H9 (cell line): ENCODE data around the gene RASA2. TPM values are rescaled to one million over a fixed set of nuclear protein-coding genes. Genes with fewer than 3 reads are reported as not detected.

Source experiments
- DNase-seq: peaks from one replicate; pipeline ENCODE4 v3.0.0-alpha.2; 2017
- H2AFZ ChIP-seq: one replicate; pipeline ENCODE4 v1.6.1; 2013; ENCODE audit warnings: mild to moderate bottlenecking, low read length, control low read depth, moderate library complexity
- H2AK5ac ChIP-seq: 2 replicates; pipeline ENCODE4 v1.6.1; 2013; ENCODE audit warnings: low read length, control low read depth, mixed read lengths; ENCODE audit not compliant: insufficient read length
- H2BK120ac ChIP-seq: one replicate; pipeline ENCODE4 v1.6.1; 2013; ENCODE audit warnings: low read depth, mild to moderate bottlenecking, low read length, control low read depth, inconsistent platforms; ENCODE audit not compliant: poor library complexity, severe bottlenecking
- H2BK12ac ChIP-seq: 2 replicates; pipeline ENCODE4 v1.6.1; 2013; ENCODE audit warnings: low read length, control low read depth, mixed read lengths, low read depth; ENCODE audit not compliant: insufficient read length
- H2BK15ac ChIP-seq: 2 replicates; pipeline ENCODE4 v1.6.1; 2013; ENCODE audit warnings: low read depth, low read length, control low read depth
- H2BK20ac ChIP-seq: one replicate; pipeline ENCODE4 v1.6.1; 2013; ENCODE audit warnings: low read depth, mild to moderate bottlenecking, low read length, control low read depth, inconsistent platforms; ENCODE audit not compliant: poor library complexity, severe bottlenecking
- H2BK5ac ChIP-seq: 2 replicates; pipeline ENCODE4 v1.6.1; 2013; ENCODE audit warnings: low read length, control low read depth, mixed read lengths; ENCODE audit not compliant: insufficient read length
- H3K14ac ChIP-seq: 2 replicates; pipeline ENCODE4 v1.6.1; 2013; ENCODE audit warnings: low read length, control low read depth; ENCODE audit not compliant: insufficient read depth
- H3K18ac ChIP-seq: 2 replicates; pipeline ENCODE4 v1.6.1; 2013; ENCODE audit warnings: low read depth, mild to moderate bottlenecking, mixed read lengths, low read length, control low read depth; ENCODE audit not compliant: insufficient read length
- H3K23ac ChIP-seq: 2 replicates; pipeline ENCODE4 v1.6.1; 2013; ENCODE audit warnings: low read length, control low read depth, mixed read lengths, low read depth; ENCODE audit not compliant: insufficient read length
- H3K23me2 ChIP-seq: 2 replicates; pipeline ENCODE4 v1.6.1; 2013; ENCODE audit warnings: low read depth, mild to moderate bottlenecking, mixed read lengths, low read length, control low read depth; ENCODE audit not compliant: insufficient read length, poor library complexity, severe bottlenecking
- H3K27ac ChIP-seq: 2 replicates; pipeline ENCODE4 v1.5.1; 2013; ENCODE audit warnings: low read length, control low read depth, mixed read lengths, low read depth; ENCODE audit not compliant: insufficient read length
- H3K27me3 ChIP-seq: 2 replicates; pipeline ENCODE4 v1.6.1; 2013; ENCODE audit warnings: low read length, control low read depth, inconsistent platforms; ENCODE audit not compliant: insufficient read depth
- H3K4ac ChIP-seq: 2 replicates; pipeline ENCODE4 v1.6.1; 2013; ENCODE audit warnings: low read depth, mild to moderate bottlenecking, control low read depth, inconsistent platforms, low read length, moderate library complexity
- H3K4me1 ChIP-seq: 2 replicates; pipeline ENCODE4 v1.6.1; 2013; ENCODE audit warnings: low read length, control low read depth, inconsistent platforms; ENCODE audit not compliant: insufficient read depth
- H3K4me2 ChIP-seq: 2 replicates; pipeline ENCODE4 v1.6.1; 2013; ENCODE audit warnings: low read length, control low read depth, mixed read lengths; ENCODE audit not compliant: insufficient read length, insufficient read depth
- H3K56ac ChIP-seq: 2 replicates; pipeline ENCODE4 v1.6.1; 2013; ENCODE audit warnings: low read depth, mild to moderate bottlenecking, mixed read lengths, low read length, control low read depth; ENCODE audit not compliant: insufficient read length
- H3K79me1 ChIP-seq: 2 replicates; pipeline ENCODE4 v1.6.1; 2013; ENCODE audit warnings: low read depth, mild to moderate bottlenecking, moderate library complexity, low read length, control low read depth, inconsistent platforms; ENCODE audit not compliant: insufficient read depth, poor library complexity, severe bottlenecking
- H3K79me2 ChIP-seq: 2 replicates; pipeline ENCODE4 v1.6.1; 2013; ENCODE audit warnings: low read length, control low read depth, inconsistent platforms; ENCODE audit not compliant: insufficient read depth
- H3K9ac ChIP-seq: 2 replicates; pipeline ENCODE4 v1.6.1; 2013; ENCODE audit warnings: low read length, control low read depth, mixed read lengths; ENCODE audit not compliant: insufficient read length; ENCODE audit errors: extremely low read depth
- H3K9me3 ChIP-seq: one replicate; pipeline ENCODE4 v1.6.1; 2013; ENCODE audit warnings: low read depth, low read length, inconsistent platforms; ENCODE audit not compliant: control insufficient read depth
- H3T11ph ChIP-seq: one replicate; pipeline ENCODE4 v1.6.1; 2013; ENCODE audit warnings: mild to moderate bottlenecking, low read length, control low read depth, inconsistent platforms
- H4K20me1 ChIP-seq: one replicate; pipeline ENCODE4 v1.6.1; 2013; ENCODE audit not compliant: control insufficient read depth, insufficient read length, insufficient read depth
- H4K5ac ChIP-seq: 2 replicates; pipeline ENCODE4 v1.6.1; 2013; ENCODE audit warnings: low read depth, mild to moderate bottlenecking, mixed read lengths, low read length, control low read depth; ENCODE audit not compliant: insufficient read length
- H4K8ac ChIP-seq: replicated peaks from 2 replicates; pipeline ENCODE4 v1.6.1; 2013; ENCODE audit warnings: low read length, control low read depth, mixed read lengths, low read depth; ENCODE audit not compliant: insufficient read length
- H4K91ac ChIP-seq: 2 replicates; pipeline ENCODE4 v1.6.1; 2013; ENCODE audit warnings: low read depth, mild to moderate bottlenecking, moderate library complexity, mixed read lengths, low read length, control low read depth; ENCODE audit not compliant: insufficient read length
- H3K27ac Mint-ChIP-seq, 3 experiments: 2 replicates in 2 of 3; 3 replicates in 1 of 3; pipeline ENCODE4 v1.8.0; 2020 to 2021; ENCODE audit warnings: mixed read lengths in 3 of 3, mild to moderate bottlenecking in 1 of 3, moderate library complexity in 1 of 3
- H3K27me3 Mint-ChIP-seq: 2 replicates; pipeline ENCODE4 v1.8.0; 2021; ENCODE audit warnings: low read depth, mild to moderate bottlenecking, moderate library complexity, mixed read lengths
- H3K36me3 Mint-ChIP-seq, 3 experiments: 2 replicates in 2 of 3; 3 replicates in 1 of 3; pipeline ENCODE4 v1.8.0; 2020 to 2021; ENCODE audit warnings: low read depth in 3 of 3, mixed read lengths in 3 of 3; ENCODE audit not compliant: insufficient read depth in 1 of 3
- H3K4me1 Mint-ChIP-seq, 2 experiments: 2 replicates each; pipeline ENCODE4 v1.8.0; 2020; ENCODE audit warnings: mixed read lengths in 2 of 2
- H3K4me3 Mint-ChIP-seq, 2 experiments: 2 replicates in 1 of 2; 3 replicates in 1 of 2; pipeline ENCODE4 v1.8.0; 2020 to 2021; ENCODE audit warnings: mild to moderate bottlenecking in 2 of 2, mixed read lengths in 2 of 2, moderate library complexity in 1 of 2
- H3K9me3 Mint-ChIP-seq, 2 experiments: 2 replicates in 1 of 2; 3 replicates in 1 of 2; pipeline ENCODE4 v1.8.0; 2020; ENCODE audit warnings: mild to moderate bottlenecking in 2 of 2, mixed read lengths in 2 of 2, moderate library complexity in 1 of 2
- WGBS: extraction: QIAGEN DNeasy Blood & Tissue Kit; methylation state at CpG from one replicate; pipeline ENCODE4 v1.1.7; 2013; ENCODE audit warnings: missing lambda C conversion rate, low lambda C conversion rate, mixed read lengths; ENCODE audit not compliant: insufficient read length; ENCODE audit errors: extremely low coverage; 5-methylcytosine and 5-hydroxymethylcytosine counted together
- total RNA-seq: library from RNA; stranded (reverse); gene quantifications from 2 replicates; pipeline ENCODE4 v1.2.1, GENCODE V29; 2021
- TF ChIP-seq, protein P1 (sequence below): fragments of 200-600 bp; sonication (generic); conservative IDR thresholded peaks from 3 replicates; pipeline ENCODE4 v1.8.0; 2021; ENCODE audit warnings: antibody characterized with exemption, mild to moderate bottlenecking

RASA2 gene
- total RNA-seq, 1 experiment from 2014 or later, result 24.4 TPM

DNA sequence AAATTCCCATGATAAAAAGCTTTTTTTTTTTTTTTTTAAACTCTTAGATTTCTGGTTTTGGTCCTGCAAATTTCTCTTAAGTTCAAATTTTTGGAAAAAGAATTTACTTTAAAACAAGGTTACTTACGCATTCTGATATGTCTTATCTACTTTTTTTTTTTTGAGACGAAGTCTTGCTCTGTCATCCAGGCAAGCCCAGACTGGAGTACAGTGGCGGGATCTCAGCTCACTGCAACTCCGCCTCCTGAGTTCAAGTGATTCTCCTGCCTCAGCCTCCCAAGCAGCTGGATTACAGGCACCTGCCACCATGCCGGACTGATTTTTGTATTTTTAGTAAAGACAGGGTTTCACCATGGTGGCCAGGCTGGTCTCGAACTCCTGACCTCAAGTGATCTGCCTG is 83.2 kb downstream of the RASA2 start:
- H3K36me3 Mint-ChIP-seq, result peaks cover 0 to 18% (median 17%) of the 10 kb centered on the region in 3 experiments; a peak in 5 of 7 replicates
- no peaks in the 10 kb centered on the region for H3K4me1 ChIP-seq
- H3K14ac ChIP-seq, result no peak overlapping the region
- no peaks in the 10 kb centered on the region for H3K23me2 ChIP-seq
- H3K4me1 Mint-ChIP-seq, result no peaks in the 10 kb centered on the region
- H3K27ac Mint-ChIP-seq, result peak overlapping the region in 1 of 3 experiments; percentile 68; a peak in 1 of 7 replicates
- no peak overlapping the region for H3K9ac ChIP-seq
- no peak overlapping the region for H3K56ac ChIP-seq
- H2BK12ac ChIP-seq, result no peak overlapping the region
- TF ChIP-seq, protein P1, sequence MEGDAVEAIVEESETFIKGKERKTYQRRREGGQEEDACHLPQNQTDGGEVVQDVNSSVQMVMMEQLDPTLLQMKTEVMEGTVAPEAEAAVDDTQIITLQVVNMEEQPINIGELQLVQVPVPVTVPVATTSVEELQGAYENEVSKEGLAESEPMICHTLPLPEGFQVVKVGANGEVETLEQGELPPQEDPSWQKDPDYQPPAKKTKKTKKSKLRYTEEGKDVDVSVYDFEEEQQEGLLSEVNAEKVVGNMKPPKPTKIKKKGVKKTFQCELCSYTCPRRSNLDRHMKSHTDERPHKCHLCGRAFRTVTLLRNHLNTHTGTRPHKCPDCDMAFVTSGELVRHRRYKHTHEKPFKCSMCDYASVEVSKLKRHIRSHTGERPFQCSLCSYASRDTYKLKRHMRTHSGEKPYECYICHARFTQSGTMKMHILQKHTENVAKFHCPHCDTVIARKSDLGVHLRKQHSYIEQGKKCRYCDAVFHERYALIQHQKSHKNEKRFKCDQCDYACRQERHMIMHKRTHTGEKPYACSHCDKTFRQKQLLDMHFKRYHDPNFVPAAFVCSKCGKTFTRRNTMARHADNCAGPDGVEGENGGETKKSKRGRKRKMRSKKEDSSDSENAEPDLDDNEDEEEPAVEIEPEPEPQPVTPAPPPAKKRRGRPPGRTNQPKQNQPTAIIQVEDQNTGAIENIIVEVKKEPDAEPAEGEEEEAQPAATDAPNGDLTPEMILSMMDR, result no peak
- H3T11ph ChIP-seq, result no peak overlapping the region
- no peak overlapping the region for H2AFZ ChIP-seq
- H3K4ac ChIP-seq, result no peak overlapping the region
- no peaks in the 10 kb centered on the region for H3K9me3 Mint-ChIP-seq
- H2BK20ac ChIP-seq, result no peak overlapping the region
- H4K91ac ChIP-seq, result no peak overlapping the region
- H2BK120ac ChIP-seq, result no peak overlapping the region
- no peak overlapping the region for H4K8ac ChIP-seq
- H2AK5ac ChIP-seq, result no peak overlapping the region
- no peaks in the 10 kb centered on the region for H3K9me3 ChIP-seq
- H4K5ac ChIP-seq, result no peak overlapping the region
- no peaks in the 10 kb centered on the region for H3K27me3 Mint-ChIP-seq
- no peak overlapping the region for H3K27ac ChIP-seq
- DNase-seq, result no peak
- H3K79me1 ChIP-seq, result no peaks in the 10 kb centered on the region
- H3K18ac ChIP-seq, result no peak overlapping the region
- WGBS, result no CpG with 5 or more reads among the region's 6 CpGs
- H4K20me1 ChIP-seq, result no peaks in the 10 kb centered on the region
- H3K4me2 ChIP-seq, result no peak overlapping the region
- H3K4me3 Mint-ChIP-seq, result no peak overlapping the region
- no peaks in the 10 kb centered on the region for H3K27me3 ChIP-seq
- no peak overlapping the region for H2BK5ac ChIP-seq
- no peaks in the 10 kb centered on the region for H3K79me2 ChIP-seq
- H2BK15ac ChIP-seq, result no peak overlapping the region
- H3K23ac ChIP-seq, result no peak overlapping the region
